Neural cell (in vitro differentiated cells): ENCODE results near the gene TRIM72. TPM values are rescaled to one million over a fixed set of nuclear protein-coding genes. Genes with fewer than 3 reads are reported as not detected.

Source experiments
- H2AFZ ChIP-seq: fragments of 200-600, 300-800 bp; sonication (generic), shearing (Covaris generic); 2 replicates; pipeline ENCODE4 v1.6.0; 2014; ENCODE audit warnings: low read depth, mild to moderate bottlenecking, antibody characterized with exemption, low read length, moderate library complexity
- H3F3A ChIP-seq: fragments of 200-600 bp; shearing (Covaris generic); 2 replicates; pipeline ENCODE4 v1.6.1; 2016; ENCODE audit warnings: mild to moderate bottlenecking, moderate library complexity, mixed read lengths, antibody characterized with exemption, low read length; ENCODE audit not compliant: insufficient read depth, poor library complexity, severe bottlenecking
- H3K27ac ChIP-seq: fragments of 200-600, 300-800 bp; sonication (generic), shearing (Covaris generic); 2 replicates; pipeline ENCODE4 v1.5.1; 2014; ENCODE audit warnings: mild to moderate bottlenecking, low read length, moderate library complexity
- H3K27me3 ChIP-seq: fragments of 300-800, 200-600 bp; sonication (generic), shearing (Covaris generic); 2 replicates; pipeline ENCODE4 v1.6.0; 2014; ENCODE audit warnings: mild to moderate bottlenecking, low read depth, low read length, moderate library complexity; ENCODE audit not compliant: insufficient read depth
- H3K36me3 ChIP-seq: fragments of 300-800, 200-600 bp; sonication (generic), shearing (Covaris generic); 2 replicates; pipeline ENCODE4 v1.5.1; 2014; ENCODE audit warnings: mild to moderate bottlenecking, antibody characterized with exemption, low read length, moderate library complexity; ENCODE audit not compliant: insufficient read depth
- H3K4me2 ChIP-seq: fragments of 300-800, 200-600 bp; sonication (generic), shearing (Covaris generic); 2 replicates; pipeline ENCODE4 v1.6.0; 2014; ENCODE audit warnings: mild to moderate bottlenecking, low read length
- H3K4me3 ChIP-seq: fragments of 300-800, 200-600 bp; sonication (generic), shearing (Covaris generic); 2 replicates; pipeline ENCODE4 v1.5.1; 2014; ENCODE audit warnings: mild to moderate bottlenecking, low read length, moderate library complexity
- H3K79me2 ChIP-seq: fragments of 200-600 bp; shearing (Covaris generic); replicated peaks from 2 replicates; pipeline ENCODE4 v1.6.0; 2014; ENCODE audit warnings: mild to moderate bottlenecking, low read length, moderate library complexity; ENCODE audit not compliant: insufficient read depth
- H3K9ac ChIP-seq: fragments of 300-800, 200-600 bp; sonication (generic), shearing (Covaris generic); 2 replicates; pipeline ENCODE4 v1.6.1; 2016; ENCODE audit warnings: mild to moderate bottlenecking, low read length, mixed read lengths
- H3K9me2 ChIP-seq: fragments of 200-600 bp; shearing (Covaris generic); 2 replicates; pipeline ENCODE4 v1.6.1; 2016; ENCODE audit warnings: mild to moderate bottlenecking, low read length, mixed read lengths; ENCODE audit not compliant: insufficient read depth
- H3K9me3 ChIP-seq: fragments of 200-600, 300-800 bp; sonication (generic), shearing (Covaris generic); 2 replicates; pipeline ENCODE4 v1.6.1; 2016; ENCODE audit warnings: mild to moderate bottlenecking, mixed run types, low read length, moderate library complexity, mixed read lengths
- H4K20me1 ChIP-seq: fragments of 200-600 bp; shearing (Covaris generic); 2 replicates; pipeline ENCODE4 v1.6.1; 2016; ENCODE audit warnings: mild to moderate bottlenecking, mixed run types; ENCODE audit not compliant: insufficient read depth
- EP300 ChIP-seq: fragments of 450-650 bp; conservative IDR thresholded peaks from 2 replicates; pipeline ENCODE4 v1.6.1; 2014; ENCODE audit warnings: antibody characterized with exemption, mild to moderate bottlenecking, moderate library complexity; ENCODE audit not compliant: poor library complexity, severe bottlenecking
- EZH2 ChIP-seq: fragments of 200-600, 300-800 bp; shearing (Covaris generic), sonication (generic); IDR thresholded peaks from 2 replicates; pipeline ENCODE4 v1.6.1; 2014; ENCODE audit warnings: antibody characterized with exemption, low read length, borderline replicate concordance, mild to moderate bottlenecking; ENCODE audit not compliant: insufficient read depth, poor library complexity, severe bottlenecking
- MXI1 ChIP-seq: fragments of 450-650 bp; conservative IDR thresholded peaks from 2 replicates; pipeline ENCODE4 v1.6.1; 2014; ENCODE audit warnings: antibody characterized with exemption, mild to moderate bottlenecking; ENCODE audit not compliant: poor library complexity, severe bottlenecking
- POLR2AphosphoS5 ChIP-seq: IDR thresholded peaks from 2 replicates; pipeline ENCODE4 v1.6.1; 2012
- RAD21 ChIP-seq: fragments of 450-650 bp; conservative IDR thresholded peaks from 2 replicates; pipeline ENCODE4 v1.6.1; 2014; ENCODE audit warnings: antibody characterized with exemption, mild to moderate bottlenecking, moderate library complexity
- SMC3 ChIP-seq: fragments of 450-650 bp; conservative IDR thresholded peaks from 2 replicates; pipeline ENCODE4 v1.6.1; 2014; ENCODE audit warnings: antibody characterized with exemption, mild to moderate bottlenecking, moderate library complexity; ENCODE audit not compliant: poor library complexity
- TAF1 ChIP-seq: IDR thresholded peaks from 2 replicates; pipeline ENCODE4 v1.6.1; 2012; ENCODE audit warnings: low read depth
- polyA plus RNA-seq: library from polyadenylated mRNA; depleted of rRNA; stranded (reverse); fragments of >200 nt; gene quantifications from 2 replicates; pipeline ENCODE4 v1.2.3, GENCODE V29; 2014
- TF ChIP-seq, protein P1 (sequence below): IDR thresholded peaks from 2 replicates; pipeline ENCODE4 v1.6.1; 2012; ENCODE audit warnings: borderline replicate concordance
- TF ChIP-seq, protein P2 (sequence below): fragments of 450-650 bp; IDR thresholded peaks from 2 replicates; pipeline ENCODE4 v1.5.1; 2014; ENCODE audit warnings: antibody characterized with exemption, mild to moderate bottlenecking, moderate library complexity; ENCODE audit not compliant: poor library complexity, severe bottlenecking

Gene TRIM72
- polyA plus RNA-seq, 1 donor from 2014 or later, result 0.05 TPM

DNA sequence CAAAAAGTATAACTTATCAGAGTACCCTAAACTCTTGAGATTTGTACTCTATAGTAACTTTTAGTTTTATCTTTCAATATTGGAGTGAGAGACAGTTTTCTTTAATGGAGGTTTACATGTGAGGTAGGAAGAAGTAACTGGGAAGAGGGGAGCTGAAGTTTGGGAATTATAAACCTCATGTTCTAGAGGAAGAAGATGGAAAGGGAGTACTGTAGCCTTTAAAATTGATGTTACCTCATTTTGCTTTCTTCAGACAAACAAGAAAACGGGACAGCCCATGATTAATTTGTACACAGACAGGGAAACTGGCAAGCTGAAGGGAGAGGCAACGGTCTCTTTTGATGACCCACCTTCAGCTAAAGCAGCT lies 24.5 kb upstream of the TRIM72 start:
- TF ChIP-seq, protein P1, sequence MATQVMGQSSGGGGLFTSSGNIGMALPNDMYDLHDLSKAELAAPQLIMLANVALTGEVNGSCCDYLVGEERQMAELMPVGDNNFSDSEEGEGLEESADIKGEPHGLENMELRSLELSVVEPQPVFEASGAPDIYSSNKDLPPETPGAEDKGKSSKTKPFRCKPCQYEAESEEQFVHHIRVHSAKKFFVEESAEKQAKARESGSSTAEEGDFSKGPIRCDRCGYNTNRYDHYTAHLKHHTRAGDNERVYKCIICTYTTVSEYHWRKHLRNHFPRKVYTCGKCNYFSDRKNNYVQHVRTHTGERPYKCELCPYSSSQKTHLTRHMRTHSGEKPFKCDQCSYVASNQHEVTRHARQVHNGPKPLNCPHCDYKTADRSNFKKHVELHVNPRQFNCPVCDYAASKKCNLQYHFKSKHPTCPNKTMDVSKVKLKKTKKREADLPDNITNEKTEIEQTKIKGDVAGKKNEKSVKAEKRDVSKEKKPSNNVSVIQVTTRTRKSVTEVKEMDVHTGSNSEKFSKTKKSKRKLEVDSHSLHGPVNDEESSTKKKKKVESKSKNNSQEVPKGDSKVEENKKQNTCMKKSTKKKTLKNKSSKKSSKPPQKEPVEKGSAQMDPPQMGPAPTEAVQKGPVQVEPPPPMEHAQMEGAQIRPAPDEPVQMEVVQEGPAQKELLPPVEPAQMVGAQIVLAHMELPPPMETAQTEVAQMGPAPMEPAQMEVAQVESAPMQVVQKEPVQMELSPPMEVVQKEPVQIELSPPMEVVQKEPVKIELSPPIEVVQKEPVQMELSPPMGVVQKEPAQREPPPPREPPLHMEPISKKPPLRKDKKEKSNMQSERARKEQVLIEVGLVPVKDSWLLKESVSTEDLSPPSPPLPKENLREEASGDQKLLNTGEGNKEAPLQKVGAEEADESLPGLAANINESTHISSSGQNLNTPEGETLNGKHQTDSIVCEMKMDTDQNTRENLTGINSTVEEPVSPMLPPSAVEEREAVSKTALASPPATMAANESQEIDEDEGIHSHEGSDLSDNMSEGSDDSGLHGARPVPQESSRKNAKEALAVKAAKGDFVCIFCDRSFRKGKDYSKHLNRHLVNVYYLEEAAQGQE, result no peak
- TF ChIP-seq SMC3 (no peak), EZH2 (no peak), EP300 (no peak), RAD21 (no peak), TAF1 (no peak), MXI1 (no peak), POLR2AphosphoS5 (no peak)
- TF ChIP-seq, protein P2, sequence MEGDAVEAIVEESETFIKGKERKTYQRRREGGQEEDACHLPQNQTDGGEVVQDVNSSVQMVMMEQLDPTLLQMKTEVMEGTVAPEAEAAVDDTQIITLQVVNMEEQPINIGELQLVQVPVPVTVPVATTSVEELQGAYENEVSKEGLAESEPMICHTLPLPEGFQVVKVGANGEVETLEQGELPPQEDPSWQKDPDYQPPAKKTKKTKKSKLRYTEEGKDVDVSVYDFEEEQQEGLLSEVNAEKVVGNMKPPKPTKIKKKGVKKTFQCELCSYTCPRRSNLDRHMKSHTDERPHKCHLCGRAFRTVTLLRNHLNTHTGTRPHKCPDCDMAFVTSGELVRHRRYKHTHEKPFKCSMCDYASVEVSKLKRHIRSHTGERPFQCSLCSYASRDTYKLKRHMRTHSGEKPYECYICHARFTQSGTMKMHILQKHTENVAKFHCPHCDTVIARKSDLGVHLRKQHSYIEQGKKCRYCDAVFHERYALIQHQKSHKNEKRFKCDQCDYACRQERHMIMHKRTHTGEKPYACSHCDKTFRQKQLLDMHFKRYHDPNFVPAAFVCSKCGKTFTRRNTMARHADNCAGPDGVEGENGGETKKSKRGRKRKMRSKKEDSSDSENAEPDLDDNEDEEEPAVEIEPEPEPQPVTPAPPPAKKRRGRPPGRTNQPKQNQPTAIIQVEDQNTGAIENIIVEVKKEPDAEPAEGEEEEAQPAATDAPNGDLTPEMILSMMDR, result no peak
- Histone ChIP-seq H3K4me3 (no peak overlapping the region), H3K9ac (no peak overlapping the region), H3K36me3 (peaks cover 19% of the 10 kb centered on the region), H3K4me2 (no peak overlapping the region), H3K79me2 (peaks cover 25% of the 10 kb centered on the region), H3K9me2 (no peaks in the 10 kb centered on the region), H4K20me1 (peaks cover 36% of the 10 kb centered on the region), H3K27ac (no peak overlapping the region), H3K9me3 (no peaks in the 10 kb centered on the region), H2AFZ (no peak overlapping the region), H3K27me3 (no peaks in the 10 kb centered on the region), H3F3A (no peaks in the 10 kb centered on the region)

DNA sequence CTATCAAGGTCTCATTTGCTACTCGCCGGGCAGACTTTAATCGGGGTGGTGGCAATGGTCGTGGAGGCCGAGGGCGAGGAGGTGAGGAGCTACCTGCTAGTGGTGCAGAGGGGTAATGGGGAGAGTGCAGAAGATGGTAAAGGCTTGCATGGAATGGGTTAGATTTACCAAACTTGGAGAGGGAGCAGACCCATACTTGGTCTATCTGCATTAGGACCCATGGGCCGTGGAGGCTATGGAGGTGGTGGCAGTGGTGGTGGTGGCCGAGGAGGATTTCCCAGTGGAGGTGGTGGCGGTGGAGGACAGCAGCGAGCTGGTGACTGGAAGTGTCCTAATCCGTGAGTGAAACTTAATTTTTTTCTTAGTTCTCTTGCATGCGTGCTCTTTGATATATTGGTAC lies 23.9 kb upstream of the TRIM72 start:
- Histone ChIP-seq H4K20me1 (peaks cover 33% of the 10 kb centered on the region), H3K27me3 (no peaks in the 10 kb centered on the region), H3F3A (no peaks in the 10 kb centered on the region), H3K79me2 (peaks cover 20% of the 10 kb centered on the region), H3K9me2 (no peaks in the 10 kb centered on the region), H3K9ac (no peak overlapping the region), H2AFZ (no peak overlapping the region), H3K36me3 (peaks cover 19% of the 10 kb centered on the region), H3K27ac (no peak overlapping the region), H3K9me3 (no peaks in the 10 kb centered on the region), H3K4me3 (no peak overlapping the region), H3K4me2 (no peak overlapping the region)
- TF ChIP-seq, protein P1, result no peak
- TF ChIP-seq, protein P2, result no peak
- TF ChIP-seq TAF1 (no peak), SMC3 (no peak), RAD21 (no peak), POLR2AphosphoS5 (no peak), MXI1 (no peak), EP300 (no peak), EZH2 (no peak)
